Fibroblast of villous mesenchyme (primary cell): ENCODE data around the gene POLE. TPM values are rescaled to one million over a fixed set of nuclear protein-coding genes. Genes with fewer than 3 reads are reported as not detected.

Source experiments
- DNase-seq: peaks from one replicate; pipeline ENCODE4 v3.0.0-alpha.2; 2010; ENCODE audit warnings: low read depth
- H3K4me3 ChIP-seq: 2 replicates; pipeline ENCODE4 v1.5.1; 2011; ENCODE audit warnings: low read depth, mild to moderate bottlenecking, low read length
- CTCF ChIP-seq: IDR thresholded peaks from 2 replicates; pipeline ENCODE4 v1.5.1; 2012; ENCODE audit warnings: low read depth, mild to moderate bottlenecking, low read length; ENCODE audit not compliant: insufficient read depth
- total RNA-seq: library from RNA; depleted of rRNA; stranded (reverse); fragments of >200 nt; gene quantifications from 2 replicates; pipeline ENCODE4 v1.2.3, GENCODE V29; 2012

POLE gene
- total RNA-seq, 1 donor = 26.3 TPM

- no peak overlapping the region for H3K4me3 ChIP-seq
- no peak for DNase-seq
- TF ChIP-seq CTCF = no peak
Measured at GRCh38 chr12:132584429-132584828, 102.7 kb downstream of the POLE start.

DNA sequence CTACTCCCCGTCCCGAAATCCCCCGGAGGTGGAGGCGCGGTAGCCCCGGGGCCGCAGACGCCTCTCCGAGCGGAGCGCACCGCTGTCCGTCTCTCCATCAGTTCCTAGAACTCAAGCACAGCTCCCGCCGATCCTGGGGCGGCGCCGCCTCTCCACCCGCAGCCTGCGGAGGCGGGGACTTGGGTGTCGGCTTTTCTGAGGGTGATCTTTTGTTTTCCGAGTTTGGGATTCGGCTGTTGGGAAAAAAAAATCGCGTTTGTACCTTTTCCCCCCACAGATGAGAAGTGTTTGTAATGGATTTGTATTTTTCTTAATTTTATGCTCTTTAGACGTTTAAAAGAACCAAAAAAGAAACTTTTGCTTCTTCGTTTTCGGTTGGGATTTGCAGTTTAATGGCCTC is 103.4 kb downstream of the POLE start:
- H3K4me3 ChIP-seq = no peak overlapping the region
- TF ChIP-seq CTCF = no peak
- DNase-seq = no peak

DNA sequence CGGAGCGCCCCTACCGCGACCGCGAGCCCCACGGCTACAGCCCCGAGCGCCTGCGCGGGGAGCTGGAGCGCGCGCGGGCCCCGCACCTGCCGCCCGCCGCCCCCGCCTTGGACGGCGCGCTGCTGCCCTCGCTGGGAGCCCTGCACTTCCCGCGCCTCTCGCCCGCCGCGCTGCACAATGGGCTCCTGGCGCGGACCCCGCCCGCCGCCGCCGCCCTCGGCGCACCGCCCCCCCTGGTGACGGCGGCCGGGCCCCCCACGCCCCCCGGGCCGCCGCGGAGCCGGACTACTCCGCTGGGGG is 103.8 kb downstream of the POLE start:
- no peak overlapping the region for H3K4me3 ChIP-seq
- DNase-seq = no peak
- no peak for TF ChIP-seq CTCF

GRCh38 chr12:132582582-132583410 is 104.3 kb downstream of the POLE start:
- H3K4me3 ChIP-seq = peak overlapping the region; percentile 37
- DNase-seq = no peak
- TF ChIP-seq CTCF = no peak

GRCh38 chr12:132582058-132582420 is 105.1 kb downstream of the POLE start:
- no peak for TF ChIP-seq CTCF
- H3K4me3 ChIP-seq = peak overlapping the region; percentile 37
- peak; percentile 22 for DNase-seq

DNA sequence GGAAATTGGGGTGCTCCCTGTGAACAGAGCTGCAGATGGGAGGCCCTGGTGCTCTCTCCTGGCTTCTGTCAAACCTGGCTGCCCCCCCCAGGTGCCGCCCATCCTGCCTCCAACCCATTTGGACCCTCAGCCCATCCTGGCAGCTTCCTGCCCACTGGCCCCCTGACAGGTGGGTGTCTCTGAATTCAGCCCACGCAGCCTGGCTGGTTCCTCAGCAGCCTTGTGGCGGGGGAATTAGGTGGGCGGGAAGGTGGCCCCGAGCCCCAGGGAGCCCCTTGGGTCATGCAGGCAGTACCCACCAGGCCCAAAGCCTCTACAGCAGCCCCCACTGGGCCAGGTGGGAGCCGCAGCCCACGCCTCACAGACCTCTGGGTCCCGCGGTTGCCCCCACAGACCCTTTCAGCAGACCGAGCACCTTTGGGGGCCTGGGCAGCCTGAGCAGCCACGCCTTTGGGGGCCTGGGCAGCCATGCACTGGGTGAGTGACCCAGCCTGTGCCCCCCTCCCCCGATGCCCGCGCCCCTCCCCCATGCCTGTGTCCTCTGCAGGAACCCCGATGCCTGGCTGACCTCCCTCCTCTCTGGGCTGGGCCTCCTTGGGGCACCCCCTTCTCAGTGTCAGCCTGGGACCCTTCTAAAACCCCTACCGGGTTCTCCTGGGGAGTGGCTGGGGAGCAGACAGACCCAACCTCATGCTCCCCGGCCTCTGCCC is 105.6 kb downstream of the POLE start:
- DNase-seq = no peak
- TF ChIP-seq CTCF = no peak
- no peak overlapping the region for H3K4me3 ChIP-seq
